PC-9 (cell line): ENCODE results near the gene HLCS. TPM values are rescaled to one million over a fixed set of nuclear protein-coding genes. Genes with fewer than 3 reads are reported as not detected.

Source experiments
- BruUV-seq: library from RNA; stranded (reverse); fragments of 400-500 nt; replicated peaks from 2 replicates; lab custom pipeline; 2021; lab: Mats Ljungman, UMichigan
- CTCF ChIA-PET: fragments of 300-600 bp; sonication (Branson Sonifier 250); formaldehyde crosslinking; loops from one replicate; lab custom pipeline; 2022; ENCODE audit warnings: antibody characterized with exemption; lab: Charles Lee
- POLR2A ChIA-PET: fragments of 300-600 bp; sonication (Branson Sonifier 250); formaldehyde crosslinking; loops from one replicate; lab custom pipeline; 2022; ENCODE audit warnings: antibody characterized with exemption; ENCODE audit not compliant: unreplicated experiment; lab: Charles Lee
- DNase-seq, 2 experiments: peaks; one replicate each; pipeline versions ENCODE4 v3.0.0 to v3.0.0-alpha.2; 2015 to 2022; ENCODE audit warnings: mixed read lengths in 1 of 2
- H2AFZ ChIP-seq: fragments of 200-600 bp; sonication (generic); 2 replicates; pipeline ENCODE4 v1.8.1; 2017; ENCODE audit warnings: antibody characterized with exemption
- H3F3A ChIP-seq: fragments of 200-600 bp; sonication (generic); 2 replicates; pipeline ENCODE4 v1.8.1; 2017; ENCODE audit warnings: antibody characterized with exemption, mild to moderate bottlenecking, low read depth; ENCODE audit not compliant: insufficient read depth
- H3K27ac ChIP-seq: fragments of 200-600 bp; sonication (generic); 2 replicates; pipeline ENCODE4 v1.6.1; 2016; ENCODE audit warnings: mixed run types
- H3K27me3 ChIP-seq: fragments of 200-600 bp; sonication (generic); 2 replicates; pipeline ENCODE4 v1.6.1; 2016; ENCODE audit warnings: low read depth, mixed run types; ENCODE audit not compliant: insufficient read depth
- H3K36me3 ChIP-seq: fragments of 200-600 bp; sonication (generic); 2 replicates; pipeline ENCODE4 v1.6.1; 2016; ENCODE audit warnings: low read depth, mixed run types
- H3K4me1 ChIP-seq: fragments of 200-600 bp; sonication (generic); replicated peaks from 2 replicates; pipeline ENCODE4 v1.6.1; 2016; ENCODE audit warnings: mixed run types; ENCODE audit not compliant: insufficient read depth
- H3K4me2 ChIP-seq: fragments of 200-600 bp; sonication (generic); 2 replicates; pipeline ENCODE4 v1.6.1; 2017; ENCODE audit warnings: mixed run types
- H3K4me3 ChIP-seq: fragments of 200-600 bp; sonication (generic); 2 replicates; pipeline ENCODE4 v1.6.1; 2016; ENCODE audit warnings: mixed run types
- H3K79me2 ChIP-seq: fragments of 200-600 bp; sonication (generic); 2 replicates; pipeline ENCODE4 v1.6.1; 2017; ENCODE audit warnings: low read depth, mixed run types
- H3K9me2 ChIP-seq: fragments of 200-600 bp; sonication (generic); 2 replicates; pipeline ENCODE4 v1.8.1; 2017; ENCODE audit warnings: mild to moderate bottlenecking; ENCODE audit not compliant: insufficient read depth
- H3K9me3 ChIP-seq: fragments of 200-600 bp; sonication (generic); 2 replicates; pipeline ENCODE4 v1.8.1; 2016; ENCODE audit warnings: low read depth; ENCODE audit not compliant: insufficient read depth
- H4K20me1 ChIP-seq: fragments of 200-600 bp; sonication (generic); 2 replicates; pipeline ENCODE4 v1.8.1; 2017; ENCODE audit not compliant: insufficient read depth
- CTCF ChIP-seq: fragments of 200-600 bp; sonication (generic); conservative IDR thresholded peaks from 2 replicates; pipeline ENCODE4 v1.6.1; 2017; ENCODE audit warnings: mixed run types, antibody characterized with exemption, mild to moderate bottlenecking, moderate library complexity
- EZH2 ChIP-seq: fragments of 200-600 bp; sonication (generic); IDR thresholded peaks from 2 replicates; pipeline ENCODE4 v1.8.0; 2017; ENCODE audit warnings: antibody characterized with exemption, low read depth
- intact Hi-C: fragments of 100-400 bp; cut with micrococcal nuclease; formaldehyde crosslinking; loops from one replicate; pipeline ENCODE4 v1.10.0; 2022; ENCODE audit not compliant: unreplicated experiment
- total RNA-seq: library from RNA; stranded (reverse); gene quantifications from 2 replicates; pipeline ENCODE4 v1.2.3, GENCODE V29; 2021

Gene HLCS
- total RNA-seq, 1 experiment from 2014 or later = 21.6 TPM

DNA sequence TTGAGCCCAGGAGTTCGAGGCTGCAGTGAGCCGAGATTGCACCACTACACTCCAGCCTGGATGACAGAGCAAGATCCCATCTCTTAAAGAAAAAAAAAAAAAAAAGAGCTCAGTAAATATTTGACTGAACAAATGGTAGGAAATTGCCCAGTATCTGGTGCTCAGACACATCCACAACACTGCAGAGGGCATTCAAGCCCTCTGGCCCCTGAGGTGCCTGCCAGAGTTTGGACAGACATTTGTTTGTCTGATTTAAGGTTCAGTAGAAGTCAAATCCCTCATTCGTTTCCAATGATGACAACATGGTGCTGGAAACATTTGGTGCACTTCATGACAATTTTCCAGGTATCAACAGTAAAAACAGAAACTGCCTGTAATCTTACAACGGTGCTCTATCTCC, 86.6 kb downstream of the HLCS start:
- Histone ChIP-seq H3K9me3 (peaks cover 9% of the 10 kb centered on the region; the same call in 1 of the 2 replicates), H3K4me1 (no peaks in the 10 kb centered on the region), H3K27ac (no peak overlapping the region), H3K4me2 (no peak overlapping the region), H3K4me3 (no peak overlapping the region), H3F3A (no peaks in the 10 kb centered on the region), H3K9me2 (no peaks in the 10 kb centered on the region), H3K36me3 (no peaks in the 10 kb centered on the region), H2AFZ (no peak overlapping the region), H4K20me1 (no peaks in the 10 kb centered on the region), H3K79me2 (no peaks in the 10 kb centered on the region), H3K27me3 (no peaks in the 10 kb centered on the region)
- intact Hi-C loops = no loop called here
- ChIA-PET POLR2A (interaction anchor here (0.6 kb wide), 1 partner anchor 33 kb away, joined by 3 read pairs; no protein-coding TSS in a partner anchor), CTCF (interaction anchor here (0.6 to 1.0 kb wide), 3 partner anchors 167 to 477 kb away, joined by 3 read pairs; no protein-coding TSS in a partner anchor)
- TF ChIP-seq CTCF = no peak
- TF ChIP-seq EZH2 = no peak
- no peak for DNase-seq
- no TSS peak for BruUV-seq

DNA sequence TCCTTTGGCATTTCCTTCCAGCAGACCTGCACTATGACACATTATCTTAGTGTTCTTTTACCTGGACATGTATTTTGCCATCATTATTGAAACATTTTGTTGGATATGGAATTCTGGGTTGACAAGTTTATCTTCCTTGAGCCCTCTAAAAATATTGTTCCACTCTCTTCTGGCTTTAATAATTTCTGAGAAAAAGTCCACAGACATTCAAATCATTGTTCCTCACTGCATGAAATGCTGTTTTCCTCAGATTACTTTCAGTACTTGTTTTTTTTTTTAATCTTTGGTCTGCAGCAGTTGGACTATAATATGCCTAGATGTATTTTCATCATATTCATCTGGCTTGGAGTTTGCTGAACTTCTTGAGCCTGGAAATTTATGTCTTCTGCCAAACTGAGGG, 88.7 kb downstream of the HLCS start:
- H3K4me2 ChIP-seq = no peak overlapping the region
- no peaks in the 10 kb centered on the region for H3F3A ChIP-seq
- no peak for TF ChIP-seq EZH2
- ChIA-PET POLR2A (no interaction called here), CTCF (no interaction called here)
- no peak overlapping the region for H3K27ac ChIP-seq
- no peaks in the 10 kb centered on the region for H3K9me2 ChIP-seq
- no peaks in the 10 kb centered on the region for H3K36me3 ChIP-seq
- intact Hi-C loops = no loop called here
- BruUV-seq = no TSS peak
- DNase-seq = no peak
- H2AFZ ChIP-seq = no peak overlapping the region
- H3K79me2 ChIP-seq = no peaks in the 10 kb centered on the region
- H3K9me3 ChIP-seq = peaks cover 9% of the 10 kb centered on the region; the same call in 1 of the 2 replicates
- H3K4me1 ChIP-seq = no peaks in the 10 kb centered on the region
- H3K4me3 ChIP-seq = no peak overlapping the region
- no peaks in the 10 kb centered on the region for H3K27me3 ChIP-seq
- no peaks in the 10 kb centered on the region for H4K20me1 ChIP-seq

GRCh38 chr21:36874665-36875064, 91.8 kb downstream of the HLCS start:
- H3K27ac ChIP-seq = no peak overlapping the region
- no TSS peak for BruUV-seq
- ChIA-PET CTCF (no interaction called here), POLR2A (no interaction called here)
- no peak overlapping the region for H2AFZ ChIP-seq
- no peak for TF ChIP-seq CTCF
- no peak for TF ChIP-seq EZH2
- no peaks in the 10 kb centered on the region for H3F3A ChIP-seq
- intact Hi-C loops = no loop called here
- H3K9me3 ChIP-seq = peaks cover 9% of the 10 kb centered on the region; the same call in 1 of the 2 replicates
- H3K79me2 ChIP-seq = no peaks in the 10 kb centered on the region
- no peaks in the 10 kb centered on the region for H4K20me1 ChIP-seq
- no peak overlapping the region for H3K4me2 ChIP-seq
- no peaks in the 10 kb centered on the region for H3K4me1 ChIP-seq
- no peaks in the 10 kb centered on the region for H3K36me3 ChIP-seq
- no peak for DNase-seq
- H3K9me2 ChIP-seq = no peaks in the 10 kb centered on the region
- no peak overlapping the region for H3K4me3 ChIP-seq
- no peaks in the 10 kb centered on the region for H3K27me3 ChIP-seq

- Histone ChIP-seq H3K36me3 (no peaks in the 10 kb centered on the region), H3K4me1 (no peaks in the 10 kb centered on the region), H3K4me2 (no peak overlapping the region), H3K79me2 (no peaks in the 10 kb centered on the region), H3K9me2 (no peaks in the 10 kb centered on the region), H3F3A (no peaks in the 10 kb centered on the region), H2AFZ (no peak overlapping the region), H3K27me3 (no peaks in the 10 kb centered on the region), H4K20me1 (no peaks in the 10 kb centered on the region), H3K9me3 (peaks cover 9% of the 10 kb centered on the region; the same call in 1 of the 2 replicates), H3K27ac (no peak overlapping the region), H3K4me3 (no peak overlapping the region)
- CTCF ChIA-PET = no interaction called here
- intact Hi-C loops = no loop called here
- no peak for DNase-seq
- BruUV-seq = no TSS peak
- POLR2A ChIA-PET = no interaction called here
- no peak for TF ChIP-seq CTCF
- TF ChIP-seq EZH2 = no peak
Observed at GRCh38 chr21:36873513-36873912, 93.0 kb downstream of the HLCS start.
